ENCODE results near the gene LMO2.
A peak's percentile ranks its signal among the peaks of the same experiment; 100 is the strongest.
"Not testable (repeated sequence)": the region's sequence is repeated elsewhere in the genome, so short reads cannot be mapped to it uniquely, and the experiment has no call there.

LMO2 gene

GRCh38 chr11:33859306-33859705 lies 32.6 kb downstream of the LMO2 start:
- DNase-seq = no peak

- peak; percentile 69 for DNase-seq
Measured at GRCh38 chr11:33857933-33858371, 33.9 kb downstream of the LMO2 start.

GRCh38 chr11:33855500-33855899 lies 36.4 kb downstream of the LMO2 start:
- DNase-seq = no peak

GRCh38 chr11:33848717-33849390 lies 43.0 kb downstream of the LMO2 start:
- no peak for DNase-seq

- DNase-seq = no peak
Measured at GRCh38 chr11:33847251-33847650, 44.6 kb downstream of the LMO2 start.

- no peak for DNase-seq
Measured at GRCh38 chr11:33844236-33844635, 47.6 kb downstream of the LMO2 start.

GRCh38 chr11:33843018-33843417 lies 48.9 kb downstream of the LMO2 start:
- no peak for DNase-seq

- no peak for DNase-seq
Measured at GRCh38 chr11:33842236-33842915, 49.5 kb downstream of the LMO2 start.

GRCh38 chr11:33838234-33838633 lies 53.6 kb downstream of the LMO2 start:
- not testable (repeated sequence) for DNase-seq

GRCh38 chr11:33837334-33837733 lies 54.5 kb downstream of the LMO2 start:
- DNase-seq = not testable (repeated sequence)

- no peak for DNase-seq
Measured at GRCh38 chr11:33835143-33835878, 56.6 kb downstream of the LMO2 start.

GRCh38 chr11:33832676-33833075 lies 59.2 kb downstream of the LMO2 start:
- no peak for DNase-seq

- DNase-seq = no peak
Measured at GRCh38 chr11:33830903-33831648, 60.8 kb downstream of the LMO2 start.

GRCh38 chr11:33829430-33830141 lies 62.3 kb downstream of the LMO2 start:
- DNase-seq = peak; percentile 47

- no peak for DNase-seq
Measured at GRCh38 chr11:33828604-33829429, 63.1 kb downstream of the LMO2 start.

- no peak for DNase-seq
Measured at GRCh38 chr11:33827206-33827605, 64.7 kb downstream of the LMO2 start.

GRCh38 chr11:33825854-33826560 lies 65.9 kb downstream of the LMO2 start:
- no peak for DNase-seq

GRCh38 chr11:33822981-33823380 lies 68.9 kb downstream of the LMO2 start:
- DNase-seq = not testable (repeated sequence)

GRCh38 chr11:33819278-33820035 lies 72.4 kb downstream of the LMO2 start:
- no peak for DNase-seq

All from NCI-H2029 treated with DMSO at 0.1 percent for 48 hours (cell line).